Stimulated activated CD8-positive, alpha-beta memory T cell treated with anti-CD3 and anti-CD28 coated beads, Interleukin-7, amount 100 ng/mL, for 4 hours (primary cell): Measurements from ENCODE around the gene ST7.

ENCODE experiments used
- DNase-seq, 2 donors: peaks; one replicate each; pipeline ENCODE4 v3.0.0-alpha.2; 2020; ENCODE audit warnings: low read depth in 2 of 2

The ST7 gene

GRCh38 chr7:117190746-117191435 is 237.6 kb downstream of the ST7 start:
- DNase-seq = no peak

DNA sequence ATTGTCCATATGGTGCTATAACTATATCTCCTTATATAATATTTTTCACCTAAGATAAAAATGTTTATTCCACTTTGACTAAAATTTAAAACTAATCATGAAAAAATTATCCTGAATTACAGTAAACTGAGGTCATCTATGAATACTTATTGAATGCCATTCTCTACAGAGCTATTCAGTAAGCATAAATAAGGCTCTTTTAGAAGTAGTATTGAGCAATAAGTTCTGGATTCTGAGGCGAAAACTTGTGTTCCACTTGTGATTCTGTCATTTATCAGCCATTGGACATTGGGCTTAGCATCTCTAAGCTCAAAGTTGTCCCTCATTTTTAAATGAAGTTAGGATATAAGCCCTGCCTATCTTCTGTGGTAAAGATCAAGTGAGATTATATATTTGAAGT is 238.8 kb downstream of the ST7 start:
- no peak for DNase-seq

DNA sequence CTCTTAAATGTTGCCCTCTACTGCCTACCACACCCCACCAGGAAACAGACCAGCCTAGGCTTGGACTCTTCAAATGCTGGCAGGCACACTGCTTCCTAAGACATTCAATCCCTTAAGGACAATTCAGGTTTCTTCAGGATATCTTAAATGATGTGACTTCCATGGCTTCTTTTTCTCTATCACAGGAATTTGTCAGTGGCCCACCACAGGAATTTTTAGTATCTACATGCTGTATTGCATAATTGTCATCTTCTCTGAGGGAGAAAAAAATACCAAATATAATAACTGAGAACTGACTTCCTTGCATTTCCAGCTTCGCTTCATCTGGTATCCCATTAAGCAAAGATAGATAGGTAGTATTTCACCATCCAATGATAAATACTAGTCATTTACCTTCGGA is 240.3 kb downstream of the ST7 start:
- no peak for DNase-seq

DNA sequence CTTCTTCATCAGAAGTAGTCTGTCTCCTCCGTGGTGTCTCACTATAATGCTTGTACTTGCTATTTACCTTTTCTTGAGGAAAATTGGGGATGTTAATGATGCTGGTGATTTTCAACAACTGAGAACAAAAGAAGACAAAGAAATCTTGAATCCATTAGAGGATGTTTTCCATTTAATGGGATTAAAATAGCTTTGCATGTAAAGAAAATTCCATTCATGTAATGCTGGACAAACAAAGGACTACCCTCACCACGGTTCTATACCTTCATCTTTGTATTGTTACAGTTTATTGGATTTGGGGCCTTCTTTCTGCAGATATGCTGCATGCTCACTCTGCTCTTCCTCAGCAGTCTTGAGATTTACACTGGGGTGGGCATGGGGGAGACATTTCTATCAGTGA is 241.1 kb downstream of the ST7 start:
- DNase-seq = no peak

DNA sequence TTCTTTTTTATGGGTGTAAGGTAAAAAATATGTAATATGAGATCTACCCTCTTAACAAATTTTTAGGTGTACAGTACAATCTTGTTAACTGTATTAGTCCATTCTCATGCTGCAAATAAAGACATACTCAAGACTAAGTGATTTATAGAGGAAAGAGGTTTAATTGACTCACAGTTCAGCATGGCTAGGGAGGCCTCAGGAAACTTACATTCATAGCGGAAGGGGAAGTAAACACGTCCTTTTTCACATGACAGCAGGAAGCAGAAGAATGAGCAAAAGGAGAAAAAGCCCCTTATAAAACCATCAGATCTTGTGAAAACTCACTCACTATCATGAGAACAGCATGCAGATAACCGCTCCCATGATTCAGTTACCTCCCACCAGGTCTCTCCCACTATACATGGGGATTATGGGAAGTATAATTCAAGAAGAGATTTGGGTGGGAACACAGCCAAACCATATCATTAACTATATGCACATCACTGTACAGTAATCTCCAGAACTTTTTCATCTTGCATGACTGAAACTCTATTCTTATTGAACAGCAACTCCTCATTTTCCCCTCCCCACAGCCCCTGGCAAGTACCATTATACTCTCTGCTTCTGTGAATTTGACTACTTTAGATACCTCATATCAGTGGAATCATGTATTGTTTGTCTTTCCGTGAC is 242.2 kb downstream of the ST7 start:
- DNase-seq = no peak

DNA sequence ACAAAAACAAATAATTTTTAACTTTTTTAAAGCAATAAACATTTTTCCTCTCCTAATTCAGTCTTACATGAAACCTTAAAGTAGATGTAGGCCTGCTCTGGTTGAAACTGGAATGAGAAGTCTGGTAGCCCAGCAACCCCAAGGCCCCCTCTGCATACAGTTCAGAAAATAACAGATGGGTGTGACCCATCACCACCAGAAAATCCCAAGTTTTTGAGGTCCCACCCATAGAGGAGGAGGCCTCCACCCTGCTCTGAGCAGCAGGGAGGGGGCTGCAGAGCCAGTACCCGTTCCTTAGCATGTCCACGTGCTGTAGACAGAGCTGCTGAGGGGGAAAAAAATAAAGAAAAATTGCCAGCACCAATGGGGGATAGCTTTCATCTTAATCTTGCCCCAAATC is 246.8 kb downstream of the ST7 start:
- DNase-seq = no peak

DNA sequence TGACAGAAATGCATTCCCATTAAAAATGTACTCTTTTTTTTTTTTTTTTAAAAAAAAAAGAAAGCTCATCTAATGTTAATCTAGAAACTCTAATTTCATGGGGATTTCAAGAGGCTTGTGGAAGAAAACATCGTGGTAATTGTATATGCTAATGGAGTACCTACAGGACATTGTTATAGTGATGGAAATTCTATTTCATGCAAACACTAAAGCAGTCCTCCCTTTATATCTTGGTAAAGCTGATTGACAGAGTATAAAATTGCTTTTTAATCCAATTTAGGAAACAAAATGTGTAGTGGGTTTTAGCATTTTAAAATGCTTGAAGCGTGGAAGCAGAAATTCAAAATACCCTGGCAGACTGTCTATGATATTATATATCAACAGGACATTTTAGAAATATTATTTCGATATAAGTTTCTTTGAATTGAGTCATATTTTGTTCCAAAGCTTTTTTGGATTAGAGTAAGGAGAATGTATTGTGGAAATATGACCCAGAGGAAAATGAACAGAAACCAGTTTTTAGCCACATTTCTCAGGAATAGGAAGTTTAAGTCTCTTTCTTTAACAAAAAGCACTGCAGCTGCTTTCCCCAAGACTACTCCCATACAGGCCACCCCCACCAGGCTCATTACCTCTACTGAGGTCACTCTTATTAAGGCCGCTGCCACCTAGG is 247.6 kb downstream of the ST7 start:
- no peak for DNase-seq

- no peak for DNase-seq
Measured at GRCh38 chr7:117202511-117202910, 249.2 kb downstream of the ST7 start.

GRCh38 chr7:117203205-117203604 is 249.9 kb downstream of the ST7 start:
- no peak for DNase-seq

DNA sequence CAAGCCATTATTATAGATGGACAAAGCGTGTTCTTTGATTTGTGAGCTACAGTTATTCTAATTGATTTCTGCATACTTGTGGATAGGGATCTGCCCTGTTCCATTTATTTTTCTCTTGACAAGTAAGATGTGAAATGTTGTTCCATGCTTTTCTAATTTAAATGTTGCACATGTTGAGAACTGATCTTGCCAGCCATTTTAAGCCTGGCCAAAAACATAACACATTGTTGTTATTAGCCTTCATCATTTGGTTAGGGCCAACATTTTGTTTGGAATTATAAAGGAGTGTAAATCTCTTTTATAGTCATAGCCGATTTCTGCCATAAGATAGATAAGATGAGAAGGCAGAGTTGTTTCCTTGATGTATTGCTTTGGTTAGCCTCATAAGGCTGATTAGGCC is 252.6 kb downstream of the ST7 start:
- no peak for DNase-seq

DNA sequence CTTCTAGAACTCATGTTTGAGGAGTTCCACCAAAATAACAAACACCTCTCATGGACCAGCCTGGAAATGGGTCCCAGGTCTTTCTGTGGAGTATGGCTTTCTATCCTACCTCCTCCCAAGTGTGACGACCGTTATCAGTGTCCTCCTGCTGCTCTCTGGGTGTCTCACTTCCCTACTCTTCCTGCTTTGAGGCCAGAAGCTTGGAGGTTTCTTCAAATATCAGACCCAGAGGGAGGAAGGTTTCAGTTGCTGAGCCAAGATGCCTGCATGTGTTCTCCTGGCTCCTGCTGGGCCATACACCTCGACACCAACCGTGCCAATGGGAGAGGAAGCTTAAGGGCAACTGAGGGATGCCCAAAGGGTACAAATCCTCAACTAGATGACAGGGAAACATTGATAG is 255.0 kb downstream of the ST7 start:
- no peak for DNase-seq

DNA sequence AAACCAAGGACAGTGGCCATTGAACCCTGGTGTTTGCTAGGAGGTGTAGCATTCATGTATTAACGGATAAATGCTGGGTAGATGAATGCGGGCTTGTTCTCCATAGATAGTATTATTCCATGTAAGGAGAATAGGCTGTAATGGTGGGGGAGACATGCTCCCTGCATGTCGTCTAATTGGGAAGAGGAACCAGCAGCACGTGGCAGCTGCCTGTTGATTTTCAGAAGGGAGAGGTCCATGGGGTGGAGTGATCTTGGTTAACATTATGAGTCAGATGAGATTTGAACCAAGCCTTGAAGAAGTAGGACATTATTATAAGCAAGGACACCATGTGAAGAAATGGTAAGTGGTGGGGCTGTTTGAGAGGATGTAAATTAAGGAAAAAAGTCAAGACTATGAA is 257.1 kb downstream of the ST7 start:
- no peak for DNase-seq

DNA sequence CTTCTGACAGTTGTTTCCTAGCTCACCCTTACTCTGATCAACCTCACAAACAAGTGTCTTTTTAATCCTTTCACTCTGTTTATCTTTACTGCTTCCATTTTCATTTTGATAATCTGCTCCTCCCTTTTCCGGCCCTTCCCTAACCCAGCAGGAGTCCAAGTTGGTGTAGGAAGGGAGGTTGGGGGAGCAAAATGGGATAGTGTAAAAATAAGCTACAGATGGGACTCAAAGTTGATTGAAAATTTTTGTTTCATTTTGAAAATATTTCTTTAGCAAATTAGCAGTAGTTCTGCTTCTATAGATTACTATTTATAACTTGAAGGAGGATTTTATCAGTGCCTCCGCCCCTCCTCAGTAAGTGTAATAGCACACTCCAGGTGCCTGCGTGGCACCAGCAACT is 257.6 kb downstream of the ST7 start:
- no peak for DNase-seq

GRCh38 chr7:117211614-117212013 is 258.3 kb downstream of the ST7 start:
- no peak for DNase-seq

DNA sequence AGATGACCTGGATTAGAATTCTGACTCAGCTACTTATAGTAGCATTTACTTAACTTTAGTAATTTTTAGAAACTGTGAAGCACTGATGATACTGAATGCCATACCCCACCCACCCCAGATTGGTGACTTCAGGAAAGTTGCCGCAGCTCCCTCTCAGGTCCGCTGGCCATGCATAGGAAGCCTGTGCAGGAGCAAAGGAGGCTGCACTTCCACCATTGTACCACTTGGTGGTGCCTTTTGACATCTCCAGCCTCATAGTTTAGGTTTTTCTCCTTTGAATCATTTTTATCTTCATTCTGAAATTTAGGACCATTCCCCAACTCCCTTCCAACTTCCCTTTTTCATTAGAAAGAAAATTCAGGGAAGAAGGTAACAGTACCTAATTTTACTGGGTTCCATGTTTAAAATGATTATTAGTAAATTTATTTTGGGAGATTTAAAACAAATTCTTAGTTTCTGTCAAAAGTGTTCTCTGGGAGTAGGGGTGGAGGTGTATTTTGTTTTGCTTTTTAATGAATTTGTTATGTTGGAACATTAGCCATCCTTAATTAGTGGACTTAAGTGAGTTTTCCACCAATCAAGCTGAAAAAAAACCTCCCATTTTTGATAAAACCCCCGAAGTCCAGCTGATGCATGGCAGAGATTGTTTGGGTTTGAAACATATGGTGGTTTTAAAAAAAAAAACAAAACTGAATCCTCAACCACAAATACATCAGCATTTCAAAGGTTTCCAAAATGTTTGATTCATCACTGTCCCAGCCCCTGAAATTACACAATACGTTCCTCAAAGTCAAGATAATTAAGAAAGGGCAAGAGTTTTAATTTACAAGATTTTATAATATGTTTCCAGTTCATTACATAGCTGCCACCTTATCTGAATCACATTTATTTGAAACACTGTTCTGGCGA is 259.9 kb downstream of the ST7 start:
- peak in 1 of 2 donors; percentile 13 for DNase-seq

- no peak for DNase-seq
Measured at GRCh38 chr7:117216010-117216409, 262.7 kb downstream of the ST7 start.

- DNase-seq = no peak
Measured at GRCh38 chr7:117216436-117217069, 263.3 kb downstream of the ST7 start.

- no peak for DNase-seq
Measured at GRCh38 chr7:117217106-117218035, 264.1 kb downstream of the ST7 start.

- no peak for DNase-seq
Measured at GRCh38 chr7:117218700-117219099, 265.4 kb downstream of the ST7 start.

DNA sequence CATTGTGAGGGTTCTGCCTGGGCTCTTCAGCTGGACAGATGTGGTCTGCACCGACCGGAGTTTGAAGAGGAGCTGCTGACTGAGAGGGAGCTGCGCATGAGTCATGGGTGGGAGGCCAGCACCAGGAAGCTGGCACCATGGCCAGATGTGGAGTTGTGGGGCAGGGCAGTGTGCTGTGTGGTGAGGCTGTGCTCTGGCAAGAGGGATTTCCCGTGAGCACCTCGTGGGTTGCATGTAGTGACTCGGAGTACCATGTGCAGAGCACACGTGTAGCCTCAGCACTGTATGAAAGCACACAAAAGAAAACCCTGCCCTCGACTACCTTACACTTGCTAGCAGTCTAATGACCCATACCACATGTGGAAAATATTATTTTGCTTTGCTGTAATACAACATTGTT is 266.2 kb downstream of the ST7 start:
- no peak for DNase-seq

DNA sequence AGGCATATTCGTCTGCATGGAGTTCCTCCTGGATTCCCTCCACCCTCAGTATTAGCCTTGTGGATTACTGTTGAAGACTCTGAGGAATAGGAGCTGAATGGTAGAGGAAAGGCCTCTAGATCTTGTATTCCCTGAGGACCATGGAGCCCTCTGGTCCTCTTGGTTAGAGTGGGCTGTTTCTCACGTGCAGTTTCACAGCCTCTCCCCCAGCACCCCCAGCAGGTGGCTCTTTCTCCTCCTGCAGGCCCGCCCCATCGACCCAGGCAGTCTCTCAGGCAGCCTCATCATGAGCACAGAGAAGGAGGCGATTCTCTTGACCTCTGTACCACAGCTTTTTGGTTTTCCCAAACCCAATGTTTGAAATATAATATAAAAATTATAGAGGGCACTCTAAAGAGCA is 267.5 kb downstream of the ST7 start:
- no peak for DNase-seq
